HL-60/S4 (cell line): ENCODE data around the gene SCART1.
"Not testable (repeated sequence)": the region's sequence is repeated elsewhere in the genome, so short reads cannot be mapped to it uniquely, and the experiment has no call there.

Experiments
- in situ Hi-C: fragments of 300-500 bp; cut with MboI; formaldehyde crosslinking; loops from 2 replicates; pipeline ENCODE4 v1.14.3; 2022; ENCODE audit warnings: low sequenced_read_pairs

Gene SCART1

GRCh38 chr10:133467286-133467911 is 13.7 kb downstream of the SCART1 start:
- in situ Hi-C loops: no loop called here

GRCh38 chr10:133469205-133469604 is 15.5 kb downstream of the SCART1 start:
- in situ Hi-C loops: not testable (repeated sequence)

- in situ Hi-C loops: no loop called here
Measured at GRCh38 chr10:133471300-133472109, 17.8 kb downstream of the SCART1 start.

GRCh38 chr10:133473270-133473669 is 19.5 kb downstream of the SCART1 start:
- in situ Hi-C loops: no loop called here

GRCh38 chr10:133474027-133474426 is 20.3 kb downstream of the SCART1 start:
- in situ Hi-C loops: no loop called here

- in situ Hi-C loops: no loop called here
Measured at GRCh38 chr10:133474665-133475424, 21.1 kb downstream of the SCART1 start.

GRCh38 chr10:133475425-133475734 is 21.6 kb downstream of the SCART1 start:
- in situ Hi-C loops: no loop called here

- in situ Hi-C loops: no loop called here
Measured at GRCh38 chr10:133475821-133476640, 22.3 kb downstream of the SCART1 start.

- in situ Hi-C loops: no loop called here
Measured at GRCh38 chr10:133476641-133476990, 22.9 kb downstream of the SCART1 start.

GRCh38 chr10:133481086-133481643 is 27.4 kb downstream of the SCART1 start:
- in situ Hi-C loops: no loop called here

- in situ Hi-C loops: no loop called here
Measured at GRCh38 chr10:133481657-133482056, 27.9 kb downstream of the SCART1 start.

GRCh38 chr10:133484818-133485217 is 31.1 kb downstream of the SCART1 start:
- in situ Hi-C loops: no loop called here

GRCh38 chr10:133487085-133487484 is 33.3 kb downstream of the SCART1 start:
- in situ Hi-C loops: no loop called here

- in situ Hi-C loops: no loop called here
Measured at GRCh38 chr10:133488354-133488753, 34.6 kb downstream of the SCART1 start.

GRCh38 chr10:133489816-133490588 is 36.3 kb downstream of the SCART1 start:
- in situ Hi-C loops: no loop called here

GRCh38 chr10:133493562-133493961 is 39.8 kb downstream of the SCART1 start:
- in situ Hi-C loops: not testable (repeated sequence)

GRCh38 chr10:133497363-133497762 is 43.6 kb downstream of the SCART1 start:
- in situ Hi-C loops: not testable (repeated sequence)

- in situ Hi-C loops: not testable (repeated sequence)
Measured at GRCh38 chr10:133499176-133499575, 45.4 kb downstream of the SCART1 start.

GRCh38 chr10:133500897-133501296 is 47.2 kb downstream of the SCART1 start:
- in situ Hi-C loops: not testable (repeated sequence)

- in situ Hi-C loops: no loop called here
Measured at GRCh38 chr10:133509700-133510099, 56.0 kb downstream of the SCART1 start.
